Heart left ventricle (tissue), 16 donors: Measurements from ENCODE around the gene HSF5. TPM values are rescaled to one million over a fixed set of nuclear protein-coding genes. Genes with fewer than 3 reads are reported as not detected.

Experiments used
- ATAC-seq, 4 donors: fragments of 200-7000 bp; cut with Tn5 transposase; one replicate each; pipeline ENCODE4 v1.9.1; 2020 to 2022; ENCODE audit warnings: moderate library complexity in 4 of 4, mild to moderate bottlenecking in 3 of 4, moderate number of reproducible peaks in 1 of 4
- DNase-seq, 5 donors: peaks; one replicate each; pipeline ENCODE4 v3.0.0-alpha.2; 2020
- H3K27ac ChIP-seq, 12 donors: fragments of 200-600 bp; sonication (generic) in 4 of 12; one replicate each; pipeline versions ENCODE4 v1.5.0 to v1.8.0; 2016 to 2022; ENCODE audit warnings: mild to moderate bottlenecking in 2 of 12
- H3K27me3 ChIP-seq, 9 donors: fragments of 200-600 bp; sonication (generic) in 2 of 9; one replicate each; pipeline versions ENCODE4 v1.5.1 to v1.8.0; 2016 to 2022; ENCODE audit warnings: mild to moderate bottlenecking in 3 of 9
- H3K36me3 ChIP-seq, 9 donors: fragments of 200-600 bp; sonication (generic) in 2 of 9; one replicate each; pipeline versions ENCODE4 v1.5.0 to v1.8.0; 2018 to 2022; ENCODE audit warnings: mild to moderate bottlenecking in 2 of 9
- H3K4me1 ChIP-seq, 12 donors: fragments of 200-600 bp; sonication (generic) in 4 of 12; one replicate each; pipeline versions ENCODE4 v1.5.0 to v1.8.0; 2016 to 2022; ENCODE audit warnings: mild to moderate bottlenecking in 3 of 12
- H3K4me3 ChIP-seq, 12 donors: fragments of 200-600 bp; sonication (generic) in 4 of 12; one replicate each; pipeline versions ENCODE4 v1.5.0 to v1.8.0; 2017 to 2022; ENCODE audit warnings: mild to moderate bottlenecking in 9 of 12, moderate library complexity in 4 of 12
- H3K9me3 ChIP-seq, 12 donors: fragments of 200-600 bp; sonication (generic) in 4 of 12; one replicate each; pipeline versions ENCODE4 v1.5.0 to v1.8.0; 2016 to 2022; ENCODE audit warnings: mild to moderate bottlenecking in 1 of 12
- POLR2A ChIP-seq, 2 donors: fragments of 450-650 bp; IDR thresholded peaks; one replicate each; pipeline ENCODE4 v1.6.1; 2017; ENCODE audit warnings: antibody characterized with exemption in 2 of 2, mild to moderate bottlenecking in 2 of 2, moderate library complexity in 2 of 2
- WGBS, 4 donors: extraction: QIAGEN DNeasy Blood & Tissue Kit in 2 of 4; methylation state at CpG; one replicate each; pipeline versions ENCODE4 v1.1.5 to v1.1.7; 2013 to 2018; 5-methylcytosine and 5-hydroxymethylcytosine counted together
- intact Hi-C, 10 donors: fragments of 100-400 bp; cut with DNase I; formaldehyde crosslinking; loops; one replicate each; pipeline versions ENCODE4 v1.11.1 to v1.14.2; 2022
- polyA plus RNA-seq, 2 donors: library from polyadenylated mRNA; stranded (reverse); fragments of 200-250 nt; gene quantifications; one replicate each; pipeline ENCODE4 v1.2.3, GENCODE V29; 2013
- total RNA-seq, 9 donors: library from RNA; depleted of rRNA in 2 of 9; stranded (reverse); fragments of >200 nt in 2 of 9; fragmentation: NEBNext Ultra II Directional in 3 of 9; extraction: Animal tissue kit (Norgen Biotek cat#: 25700) in 3 of 9; gene quantifications; one replicate each; pipeline versions ENCODE4 v1.1.0 to v1.2.4, GENCODE V29; 2016 to 2023
- TF ChIP-seq, protein P1 (sequence below), 12 donors: fragments of 200-600 bp; sonication (generic) in 4 of 12; IDR thresholded peaks; one replicate each; pipeline versions ENCODE4 v1.5.0 to v1.8.0; 2018 to 2022; ENCODE audit warnings: antibody characterized with exemption in 12 of 12, mild to moderate bottlenecking in 5 of 12
- donor health status: ischemic (EF 13 %, LVEDD 7.1; RV severe dilation, severe dysfunction).
- donor health status: healthy with polysubstance abuse.
- donor health status: DM: no; HTN: yes; CAD: no.
- donor health status: DM: no; HTN: no; CAD: no.
- donor health status: ischemic (EF 25% LVEDD 6.9; RV normal size, moderate dysfunction).
- donor health status: ischemic (EF 25% LVEDD 5.7; RV mildly dilated, moderate dysfunction).
- donor health status: healthy.
- donor health status: DM: yes; HTN: yes; CAD: no.
- donor health status: ischemic (EF 35%, LVEDD 5.7; RV mildly dilated, moderate dysfunction).
- donor health status: nonischemic (EF 11% LVEDD 7.7; RV severe dilation, severe dysfunction).
- donor health status: DM: yes; HTN: yes; CAD: no.
- donor health status: PGD.
- donor health status: ischemic (EF 29% LVEDD 5.4; RV normal size, mild dysfunction).
- donor health status: nonischemic (EF 23%, LVEDD 6.1; RV moderate dilation, normal function).

HSF5 gene
- total and polyA plus RNA-seq, 11 donors: 0.06 to 0.19 TPM; not detected in 9

DNA sequence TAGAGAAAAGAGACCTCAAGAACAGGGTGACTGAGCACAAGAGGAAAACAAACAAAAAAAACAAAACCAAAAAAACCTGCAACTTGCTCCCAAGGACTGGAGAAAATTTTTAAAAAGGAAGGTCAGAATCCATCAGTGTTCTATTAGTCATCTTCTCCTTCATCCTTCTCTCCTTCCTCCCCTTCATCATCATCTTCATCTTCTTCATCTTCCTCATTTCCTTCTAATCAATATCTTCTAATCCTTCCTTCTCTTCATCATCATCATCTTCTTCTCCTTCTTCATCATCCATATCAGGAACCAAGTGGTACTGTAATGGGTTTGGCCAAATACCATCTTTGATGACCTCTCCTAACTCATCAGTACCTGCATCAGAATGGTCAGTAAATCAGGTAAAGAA lies 12.2 kb downstream of the HSF5 start:
- H3K4me1 ChIP-seq: no peaks in the 10 kb centered on the region
- no peak overlapping the region for H3K4me3 ChIP-seq
- intact Hi-C loops: no loop called here

DNA sequence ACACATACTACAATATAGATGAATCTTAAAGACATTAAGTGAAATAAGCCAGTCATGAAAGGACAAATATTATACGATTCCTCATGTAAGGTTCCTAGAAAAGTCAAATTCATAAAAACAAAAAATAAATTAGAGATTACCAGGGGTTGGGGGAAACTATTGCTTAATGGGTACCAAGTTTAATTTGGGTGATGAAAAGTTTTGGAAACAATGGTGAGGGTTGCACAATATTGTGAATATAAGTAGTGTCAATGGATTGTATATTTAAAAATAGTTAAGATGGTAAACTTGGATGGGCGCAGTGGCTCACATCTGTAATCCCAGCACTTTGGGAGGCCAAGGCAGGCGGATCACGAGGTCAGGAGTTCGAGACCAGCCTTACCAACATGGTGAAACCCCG lies 17.9 kb downstream of the HSF5 start:
- intact Hi-C loops: no loop called here
- no peak for TF ChIP-seq POLR2A (IDR thresholded peaks at IDR 0.05)
- TF ChIP-seq, protein P1, sequence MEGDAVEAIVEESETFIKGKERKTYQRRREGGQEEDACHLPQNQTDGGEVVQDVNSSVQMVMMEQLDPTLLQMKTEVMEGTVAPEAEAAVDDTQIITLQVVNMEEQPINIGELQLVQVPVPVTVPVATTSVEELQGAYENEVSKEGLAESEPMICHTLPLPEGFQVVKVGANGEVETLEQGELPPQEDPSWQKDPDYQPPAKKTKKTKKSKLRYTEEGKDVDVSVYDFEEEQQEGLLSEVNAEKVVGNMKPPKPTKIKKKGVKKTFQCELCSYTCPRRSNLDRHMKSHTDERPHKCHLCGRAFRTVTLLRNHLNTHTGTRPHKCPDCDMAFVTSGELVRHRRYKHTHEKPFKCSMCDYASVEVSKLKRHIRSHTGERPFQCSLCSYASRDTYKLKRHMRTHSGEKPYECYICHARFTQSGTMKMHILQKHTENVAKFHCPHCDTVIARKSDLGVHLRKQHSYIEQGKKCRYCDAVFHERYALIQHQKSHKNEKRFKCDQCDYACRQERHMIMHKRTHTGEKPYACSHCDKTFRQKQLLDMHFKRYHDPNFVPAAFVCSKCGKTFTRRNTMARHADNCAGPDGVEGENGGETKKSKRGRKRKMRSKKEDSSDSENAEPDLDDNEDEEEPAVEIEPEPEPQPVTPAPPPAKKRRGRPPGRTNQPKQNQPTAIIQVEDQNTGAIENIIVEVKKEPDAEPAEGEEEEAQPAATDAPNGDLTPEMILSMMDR (IDR thresholded peaks at IDR 0.05): no peak
- DNase-seq: no peak
- Histone ChIP-seq H3K4me3 (no peak overlapping the region), H3K27ac (no peak overlapping the region), H3K27me3 (peaks cover 0 to 21% (median 0%) of the 10 kb centered on the region in 9 donors), H3K9me3 (no peaks in the 10 kb centered on the region), H3K36me3 (no peaks in the 10 kb centered on the region), H3K4me1 (no peaks in the 10 kb centered on the region)
- 91% methylated on average over 6 of the region's 6 CpGs for WGBS, 4 donors
- no peak for ATAC-seq

More for the DNA sequence above, 12.2 kb downstream of the HSF5 start:
- Histone ChIP-seq H3K9me3 (no peaks in the 10 kb centered on the region), H3K36me3 (no peaks in the 10 kb centered on the region), H3K27me3 (no peaks in the 10 kb centered on the region), H3K27ac (no peak overlapping the region)
- ATAC-seq: no peak
- DNase-seq: no peak
- TF ChIP-seq, protein P1 (IDR thresholded peaks at IDR 0.05): no peak
- no peak for TF ChIP-seq POLR2A (IDR thresholded peaks at IDR 0.05)

DNA sequence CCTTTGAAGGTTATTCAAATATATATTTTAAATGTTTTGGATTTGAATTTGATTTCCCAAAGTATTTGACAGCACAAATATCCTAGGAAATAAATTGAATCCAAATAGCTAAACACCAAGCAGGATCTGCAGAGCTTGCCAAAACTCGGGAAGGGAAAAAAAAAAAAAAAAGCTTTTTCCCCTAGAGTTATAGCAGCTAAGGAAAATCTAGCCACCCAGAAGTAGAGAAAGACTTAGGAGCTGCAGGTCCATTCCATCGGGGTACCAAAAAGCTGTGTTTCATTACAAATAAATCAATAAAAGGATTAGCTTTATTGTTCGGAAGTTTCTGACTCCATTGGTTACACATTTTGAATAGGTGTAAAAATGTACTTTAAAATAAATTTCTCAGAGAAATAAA lies 19.3 kb downstream of the HSF5 start:
- Histone ChIP-seq H3K27ac (no peak overlapping the region), H3K4me3 (no peak overlapping the region), H3K9me3 (no peaks in the 10 kb centered on the region), H3K36me3 (no peaks in the 10 kb centered on the region), H3K27me3 (peaks cover 0 to 27% (median 0%) of the 10 kb centered on the region in 9 donors), H3K4me1 (no peaks in the 10 kb centered on the region)
- 70 to 72% (median 71%) methylated on average over 3 of the region's 3 CpGs for WGBS, 4 donors
- no peak for TF ChIP-seq POLR2A (IDR thresholded peaks at IDR 0.05)
- DNase-seq (no peak), ATAC-seq (no peak)
- intact Hi-C loops: no loop called here

DNA sequence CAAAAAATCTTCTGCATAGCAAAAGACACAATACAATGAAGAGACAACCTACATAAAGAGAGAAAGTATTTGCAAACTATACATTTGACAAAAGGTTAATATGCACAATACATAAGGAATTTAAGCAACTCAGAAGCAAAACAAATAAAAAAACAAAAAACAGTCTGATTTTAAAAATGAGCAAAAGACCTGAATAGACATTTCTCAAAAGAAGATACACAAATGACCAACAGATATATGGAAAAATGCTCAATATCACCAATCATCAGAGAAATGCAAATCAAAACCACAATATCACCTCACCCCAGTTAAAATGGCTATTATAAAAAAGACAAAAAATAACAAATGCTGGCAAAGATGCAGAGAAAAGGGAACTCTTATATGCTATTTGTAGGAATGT lies 32.7 kb downstream of the HSF5 start:
- Histone ChIP-seq H3K27me3 (no peaks in the 10 kb centered on the region), H3K4me3 (no peak overlapping the region), H3K27ac (no peak overlapping the region), H3K9me3 (peaks cover 0 to 7% (median 0%) of the 10 kb centered on the region in 12 donors), H3K36me3 (no peaks in the 10 kb centered on the region), H3K4me1 (no peaks in the 10 kb centered on the region)
- DNase-seq (no peak), ATAC-seq (no peak)
- no peak for TF ChIP-seq POLR2A (IDR thresholded peaks at IDR 0.05)
- TF ChIP-seq, protein P1 (IDR thresholded peaks at IDR 0.05): no peak
- intact Hi-C loops: no loop called here

DNA sequence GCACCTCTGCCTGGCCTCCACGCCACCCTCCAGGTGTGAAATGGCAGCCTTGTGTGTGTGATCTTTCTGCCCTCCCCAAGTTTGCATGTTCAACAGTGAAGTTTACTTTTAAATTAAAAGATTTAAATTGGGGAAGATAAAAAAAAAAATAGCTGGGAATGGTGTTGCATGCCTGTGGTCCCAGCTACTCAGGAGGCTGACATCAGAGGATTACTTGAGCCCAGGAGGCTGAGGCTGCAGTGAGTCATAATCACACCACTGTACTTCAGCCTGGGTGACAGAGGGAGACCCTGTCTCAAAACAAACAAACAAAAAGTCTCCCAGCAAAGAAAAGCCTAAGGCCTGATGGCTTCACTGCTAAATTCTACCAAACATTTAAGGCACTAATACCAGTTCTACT lies 35.5 kb downstream of the HSF5 start:
- H3K27me3 ChIP-seq: no peaks in the 10 kb centered on the region
- TF ChIP-seq, protein P1 (IDR thresholded peaks at IDR 0.05): no peak
- TF ChIP-seq POLR2A (IDR thresholded peaks at IDR 0.05): no peak
- intact Hi-C loops: no loop called here
- WGBS, 4 donors: 93 to 98% (median 95%) methylated on average over 1 of the region's 1 CpG
- H3K27ac ChIP-seq: no peak overlapping the region
- no peak for DNase-seq
- no peak for ATAC-seq
- no peaks in the 10 kb centered on the region for H3K36me3 ChIP-seq
- peaks cover 0 to 7% (median 0%) of the 10 kb centered on the region in 12 donors for H3K9me3 ChIP-seq
- H3K4me3 ChIP-seq: no peak overlapping the region
- no peaks in the 10 kb centered on the region for H3K4me1 ChIP-seq
